Activated CD4-positive, alpha-beta T cell treated with anti-CD3 and anti-CD28 coated beads, Interleukin-2, amount 50 U/mL, for 24 hours (primary cell): ENCODE results near the gene C2CD4C.
"Not testable (repeated sequence)": the region's sequence is repeated elsewhere in the genome, so short reads cannot be mapped to it uniquely, and the experiment has no call there.

Source experiments
- DNase-seq, 2 donors: peaks; one replicate each; pipeline ENCODE4 v3.0.0-alpha.2; 2020; ENCODE audit warnings: low read depth in 1 of 2, low spot score in 1 of 2

C2CD4C gene

DNA sequence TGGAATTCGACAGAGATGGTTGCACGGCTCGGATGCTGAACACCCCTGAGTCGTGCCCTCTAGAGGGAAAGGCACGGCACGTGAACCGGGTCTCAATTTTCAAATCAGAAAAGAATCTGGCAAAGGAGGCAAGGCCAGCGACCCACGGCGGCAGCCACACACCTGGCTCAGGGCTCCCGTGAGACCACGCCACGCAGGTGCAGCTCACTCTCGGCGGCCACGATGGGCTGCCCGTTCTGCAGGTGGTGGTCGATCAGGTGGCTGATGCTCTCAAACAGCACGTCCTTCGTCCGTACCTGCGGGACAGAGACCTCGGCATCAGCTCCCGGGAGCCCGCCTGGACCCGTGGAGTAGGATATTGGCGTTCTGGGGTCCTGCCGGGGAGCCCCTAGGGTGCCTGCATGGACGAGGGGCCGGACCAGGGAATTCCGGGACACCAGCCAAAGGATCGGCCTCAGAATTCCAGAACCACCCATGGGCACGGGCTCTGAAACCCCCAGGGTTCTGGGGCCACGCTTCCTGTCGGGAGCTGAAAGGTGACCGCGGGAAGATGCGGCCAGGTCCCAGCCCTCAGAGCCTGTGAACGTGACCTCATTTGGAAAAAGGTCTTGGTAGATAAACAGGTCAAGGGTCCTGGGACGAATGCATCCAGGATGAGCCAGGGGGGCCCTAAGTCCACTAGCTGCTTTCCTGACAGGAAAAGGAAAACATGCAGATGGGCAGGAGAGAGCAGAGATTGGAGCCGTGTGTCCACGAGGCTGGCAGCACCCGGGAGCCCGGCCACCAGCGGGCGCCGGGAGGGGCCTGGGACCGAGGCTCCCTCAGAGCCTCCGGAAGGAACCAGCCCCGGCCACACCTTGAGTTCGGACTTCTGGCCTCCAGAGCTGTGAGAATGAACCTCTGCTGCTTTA is 10.1 kb upstream of the C2CD4C start:
- no peak for DNase-seq

- no peak for DNase-seq
Observed at GRCh38 chr19:416416-416815, 7.5 kb upstream of the C2CD4C start.

- no peak for DNase-seq
Observed at GRCh38 chr19:415292-415691, 6.3 kb upstream of the C2CD4C start.

DNA sequence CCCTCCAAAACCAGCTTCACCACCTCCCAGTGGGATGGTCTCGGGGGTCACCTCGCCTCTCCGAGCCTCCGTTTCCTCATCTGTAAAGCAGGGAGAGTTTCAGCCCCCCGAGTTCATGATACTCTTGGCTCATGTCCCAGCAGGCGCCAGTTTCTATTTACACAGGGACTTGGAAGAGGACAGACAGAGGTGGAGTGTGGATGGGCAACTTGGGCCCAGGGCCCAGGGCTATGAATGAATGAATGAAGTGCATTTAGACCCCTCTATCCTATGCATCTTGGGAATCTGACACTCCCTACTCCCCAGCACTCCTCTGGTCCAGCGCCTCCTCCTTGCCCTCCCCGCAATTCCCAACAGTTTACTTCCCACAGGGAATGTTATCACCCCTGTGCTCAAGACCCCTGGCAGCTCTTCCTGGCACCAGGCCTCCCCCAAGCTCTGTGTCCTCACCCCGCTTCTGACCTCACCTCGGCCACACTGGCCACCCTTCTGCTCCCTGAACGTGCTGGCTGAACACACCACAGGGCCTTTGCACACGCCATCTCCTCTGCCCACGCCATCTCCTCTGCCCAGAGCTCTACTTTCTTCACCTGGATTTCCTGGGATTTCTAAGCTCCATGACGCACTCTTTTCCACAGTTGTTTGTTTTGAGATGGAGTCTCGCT is 4.9 kb upstream of the C2CD4C start:
- DNase-seq = no peak

- no peak for DNase-seq
Observed at GRCh38 chr19:412356-413355, 3.7 kb upstream of the C2CD4C start.

DNA sequence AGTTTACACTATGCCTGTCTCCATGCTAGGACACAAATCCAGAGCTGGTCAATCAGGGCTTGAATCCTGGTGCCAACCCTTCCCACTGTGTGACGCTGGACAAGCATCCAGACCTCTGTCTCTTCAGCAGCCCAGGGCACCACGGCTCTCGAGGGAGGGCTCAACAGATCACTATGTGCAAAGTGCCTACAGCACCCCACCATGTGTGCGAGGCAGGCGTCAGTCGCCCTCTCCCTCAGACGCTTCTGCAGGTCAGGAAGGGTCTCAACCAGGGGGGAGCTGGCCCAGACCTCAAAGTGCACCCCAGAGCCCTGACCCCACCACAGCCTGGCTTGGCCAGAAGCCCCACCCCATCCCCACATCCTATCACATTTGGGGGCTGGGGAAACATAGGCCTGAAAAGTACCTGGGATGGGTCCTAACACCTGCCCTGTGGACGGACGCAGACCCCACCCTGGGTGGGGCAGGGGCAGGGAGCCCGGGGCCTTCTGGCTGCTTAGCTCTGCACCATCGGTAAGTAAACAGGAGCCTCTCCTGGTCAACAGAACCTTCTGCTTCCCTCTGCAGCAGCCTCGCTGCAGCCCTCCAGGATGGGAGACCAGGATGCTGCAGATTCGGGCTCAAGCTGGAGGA is 2.9 kb upstream of the C2CD4C start:
- DNase-seq = no peak

- not testable (repeated sequence) for DNase-seq
Observed at GRCh38 chr19:411121-411722, 2.3 kb upstream of the C2CD4C start.

- DNase-seq = no peak
Observed at GRCh38 chr19:410243-410781, 1.4 kb upstream of the C2CD4C start.

DNA sequence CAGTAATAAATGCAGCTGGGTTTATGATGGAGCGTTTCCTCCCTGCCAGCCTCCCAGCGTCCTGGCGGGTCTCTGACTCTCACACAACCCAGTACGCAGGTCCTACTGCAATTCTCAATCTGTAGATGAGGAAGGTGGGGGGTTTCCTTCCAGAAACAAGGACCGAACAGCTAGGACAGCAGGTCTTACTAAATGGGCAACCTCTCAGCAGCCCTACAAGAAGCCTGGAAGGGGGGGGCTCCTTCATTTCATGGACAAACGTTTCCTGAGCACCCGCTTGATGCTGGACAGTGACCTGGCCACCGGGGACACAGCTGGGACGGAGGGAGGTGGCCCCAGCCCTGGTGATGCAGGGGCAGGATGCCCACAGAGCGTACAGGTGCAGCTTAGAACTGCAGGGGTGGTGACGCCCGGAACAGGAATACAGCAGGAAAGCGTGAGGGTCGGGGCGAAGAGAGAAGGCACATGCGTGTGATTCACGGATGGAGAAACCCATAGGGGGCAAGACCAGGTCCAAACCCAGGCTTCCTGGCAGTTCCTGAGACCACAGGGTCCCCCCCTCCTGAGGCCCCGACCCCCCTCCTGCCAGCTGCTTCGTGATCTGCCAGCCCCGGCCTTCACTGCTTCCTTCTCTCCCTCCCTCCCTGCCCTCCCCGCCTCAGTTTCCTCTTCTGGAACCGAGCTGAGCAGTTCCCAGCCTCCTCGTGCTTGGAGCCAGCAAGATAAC is 732 bp upstream of the C2CD4C start:
- no peak for DNase-seq

GRCh38 chr19:408441-408901 is 476 bp downstream of the C2CD4C start:
- DNase-seq = no peak

GRCh38 chr19:407511-408440 is 1.2 kb downstream of the C2CD4C start:
- no peak for DNase-seq

DNA sequence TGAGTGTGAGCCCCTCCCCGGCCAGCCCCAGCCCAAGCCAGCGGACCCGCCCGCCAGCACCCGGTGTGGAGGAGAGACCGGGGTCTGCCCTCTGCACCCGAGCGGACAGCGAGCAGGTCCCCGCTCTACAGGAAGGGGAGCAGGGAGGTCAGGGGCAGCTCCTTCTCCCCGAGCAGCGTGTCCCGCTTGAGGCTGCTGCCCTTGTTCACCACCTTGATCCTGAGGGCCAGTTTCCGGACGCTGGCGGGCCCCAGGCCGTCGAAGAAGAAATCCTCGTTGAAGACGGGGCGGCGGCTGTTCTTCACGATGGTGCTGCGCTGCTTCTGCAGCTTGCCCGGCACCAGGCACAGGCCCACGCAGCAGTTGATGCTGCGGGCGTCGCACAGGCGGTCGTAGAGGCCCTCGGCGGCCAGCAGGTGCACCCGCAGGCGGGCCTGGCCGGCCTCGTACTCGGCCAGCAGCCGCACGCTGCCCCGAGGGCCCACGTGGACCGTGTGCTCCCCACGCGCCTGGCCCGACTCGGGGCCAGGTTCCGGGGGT is 1.9 kb downstream of the C2CD4C start:
- DNase-seq = no peak

- DNase-seq = no peak
Observed at GRCh38 chr19:406135-406781, 2.7 kb downstream of the C2CD4C start.

- no peak for DNase-seq
Observed at GRCh38 chr19:405121-405965, 3.6 kb downstream of the C2CD4C start.

DNA sequence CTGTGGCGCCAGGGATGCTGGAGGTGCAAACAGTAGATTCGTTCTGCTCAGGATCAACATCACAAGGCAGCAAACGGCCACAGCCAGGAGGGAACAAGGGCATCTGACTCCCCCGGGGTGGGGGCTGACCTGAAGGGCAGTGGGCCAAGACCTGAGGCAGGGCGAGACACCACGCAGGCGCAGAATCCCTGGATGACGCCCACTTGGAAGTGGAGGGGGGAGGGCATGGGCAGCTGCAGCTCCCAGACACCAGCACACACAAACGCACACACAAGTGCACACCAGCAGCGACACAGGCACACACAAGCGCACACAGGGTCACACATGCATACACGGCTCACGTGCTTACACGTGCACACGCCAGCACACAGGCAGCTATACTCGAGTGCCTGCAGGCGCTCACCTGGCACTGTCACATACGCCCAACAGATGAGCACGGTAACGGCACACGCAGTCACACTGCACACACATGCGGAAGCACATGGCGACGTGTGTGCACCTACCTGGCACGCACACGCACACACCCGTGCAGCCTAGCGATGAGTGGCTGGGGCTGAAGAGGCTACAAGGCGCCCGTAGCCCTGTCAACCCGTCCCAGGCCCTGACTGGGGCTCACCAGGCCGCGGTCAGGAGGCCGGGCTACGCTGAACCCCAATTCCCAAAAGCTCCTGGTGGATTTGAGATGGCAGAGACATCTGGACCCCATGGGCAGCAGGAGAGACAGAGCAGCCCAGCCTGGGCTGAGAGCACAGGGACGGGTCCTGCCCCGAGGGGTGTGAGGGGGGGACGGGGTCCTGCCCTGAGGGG is 5.5 kb downstream of the C2CD4C start:
- no peak for DNase-seq

- no peak for DNase-seq
Observed at GRCh38 chr19:402786-403185, 6.2 kb downstream of the C2CD4C start.
